WTC11 (cell line): ENCODE measurements around the gene SORCS2.

Experiments used
- CTCF ChIP-seq: fragments of 200-600 bp; IDR thresholded peaks from 2 replicates; pipeline ENCODE4 v1.8.0; 2022; ENCODE audit warnings: antibody characterized with exemption
- GTF2I ChIP-seq: fragments of 250-450 bp; sonication (Bioruptor Pico); conservative IDR thresholded peaks from 2 replicates; pipeline ENCODE4 v1.4.0; 2021; ENCODE audit warnings: mild to moderate bottlenecking
- NFE2L1 ChIP-seq: sonication (generic); formaldehyde crosslinking; IDR thresholded peaks from 2 replicates; pipeline ENCODE4 v1.8.1; 2023; ENCODE audit warnings: missing genetic modification reagents
- NR3C1 ChIP-seq: sonication (generic); formaldehyde crosslinking; conservative IDR thresholded peaks from 2 replicates; pipeline ENCODE4 v1.8.1; 2023; ENCODE audit warnings: low read depth, mild to moderate bottlenecking, missing genetic modification reagents
- USF2 ChIP-seq: sonication (generic); formaldehyde crosslinking; IDR thresholded peaks from 2 replicates; pipeline ENCODE4 v1.8.1; 2023; ENCODE audit warnings: mild to moderate bottlenecking, missing genetic modification reagents, moderate library complexity
- ZNF138 ChIP-seq: sonication (generic); formaldehyde crosslinking; conservative IDR thresholded peaks from 2 replicates; pipeline ENCODE4 v1.8.1; 2022; ENCODE audit warnings: mild to moderate bottlenecking, moderate library complexity, missing genetic modification reagents
- TF ChIP-seq, protein P1 (sequence below): sonication (generic); formaldehyde crosslinking; IDR thresholded peaks from 2 replicates; pipeline ENCODE4 v1.8.1; 2022; ENCODE audit warnings: mild to moderate bottlenecking, missing genetic modification reagents, moderate library complexity, borderline replicate concordance

DNA sequence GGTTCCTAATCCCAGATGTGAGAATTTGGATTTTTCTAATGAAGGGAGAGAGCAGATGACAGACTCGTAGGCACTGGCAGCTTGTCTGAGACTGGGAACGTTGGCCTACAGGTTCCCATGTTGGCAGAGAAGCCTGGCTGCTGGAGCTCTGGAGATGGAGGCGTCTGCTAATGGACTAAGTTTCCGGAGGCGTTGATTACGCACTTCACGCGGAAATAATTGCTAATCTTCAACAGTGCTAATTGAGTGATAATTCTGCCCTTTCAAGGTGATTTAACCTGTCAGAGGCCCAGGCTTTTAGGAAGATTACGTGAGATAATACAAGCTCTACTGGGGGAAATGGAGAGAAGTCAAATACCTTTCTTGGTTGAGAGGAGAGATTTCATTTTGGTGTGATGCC is 165.0 kb downstream of the SORCS2 start:
- TF ChIP-seq GTF2I = no peak
- no peak for TF ChIP-seq NR3C1 (CRISPR knock-in tag)
- no peak for TF ChIP-seq ZNF138 (CRISPR knock-in tag)
- TF ChIP-seq, protein P1, sequence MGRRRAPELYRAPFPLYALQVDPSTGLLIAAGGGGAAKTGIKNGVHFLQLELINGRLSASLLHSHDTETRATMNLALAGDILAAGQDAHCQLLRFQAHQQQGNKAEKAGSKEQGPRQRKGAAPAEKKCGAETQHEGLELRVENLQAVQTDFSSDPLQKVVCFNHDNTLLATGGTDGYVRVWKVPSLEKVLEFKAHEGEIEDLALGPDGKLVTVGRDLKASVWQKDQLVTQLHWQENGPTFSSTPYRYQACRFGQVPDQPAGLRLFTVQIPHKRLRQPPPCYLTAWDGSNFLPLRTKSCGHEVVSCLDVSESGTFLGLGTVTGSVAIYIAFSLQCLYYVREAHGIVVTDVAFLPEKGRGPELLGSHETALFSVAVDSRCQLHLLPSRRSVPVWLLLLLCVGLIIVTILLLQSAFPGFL (CRISPR knock-in tag) = no peak
- TF ChIP-seq CTCF = no peak
- TF ChIP-seq USF2 = no peak
- TF ChIP-seq NFE2L1 (CRISPR knock-in tag) = no peak
